ENCODE results near the gene SEMA6D.

Gene SEMA6D

GRCh38 chr15:47792231-47792630 is 74.9 kb downstream of the SEMA6D start:
- no peak for DNase-seq

GRCh38 chr15:47794252-47794914 is 77.1 kb downstream of the SEMA6D start:
- no peak for DNase-seq

- DNase-seq = no peak
These were observed 78.6 kb downstream of the SEMA6D start for GRCh38 chr15:47795864-47796263.

GRCh38 chr15:47796339-47796738 is 79.0 kb downstream of the SEMA6D start:
- DNase-seq = no peak

GRCh38 chr15:47796830-47797229 is 79.5 kb downstream of the SEMA6D start:
- no peak for DNase-seq

- no peak for DNase-seq
These were observed 84.2 kb downstream of the SEMA6D start for GRCh38 chr15:47801522-47801921.

GRCh38 chr15:47802216-47802615 is 84.9 kb downstream of the SEMA6D start:
- DNase-seq = no peak

- DNase-seq = no peak
These were observed 86.5 kb downstream of the SEMA6D start for GRCh38 chr15:47803767-47804166.

GRCh38 chr15:47804733-47805132 is 87.4 kb downstream of the SEMA6D start:
- no peak for DNase-seq

GRCh38 chr15:47806008-47806407 is 88.7 kb downstream of the SEMA6D start:
- DNase-seq = no peak

GRCh38 chr15:47811172-47811571 is 93.9 kb downstream of the SEMA6D start:
- no peak for DNase-seq

GRCh38 chr15:47812470-47812999 is 95.2 kb downstream of the SEMA6D start:
- no peak for DNase-seq

GRCh38 chr15:47813748-47814384 is 96.6 kb downstream of the SEMA6D start:
- DNase-seq = no peak

GRCh38 chr15:47814620-47815019 is 97.3 kb downstream of the SEMA6D start:
- no peak for DNase-seq

GRCh38 chr15:47817969-47818548 is 100.8 kb downstream of the SEMA6D start:
- DNase-seq = no peak

GRCh38 chr15:47819158-47819557 is 101.9 kb downstream of the SEMA6D start:
- DNase-seq = no peak

- no peak for DNase-seq
These were observed 102.9 kb downstream of the SEMA6D start for GRCh38 chr15:47820057-47820746.

GRCh38 chr15:47820747-47821319 is 103.5 kb downstream of the SEMA6D start:
- no peak for DNase-seq

GRCh38 chr15:47822048-47822447 is 104.7 kb downstream of the SEMA6D start:
- DNase-seq = no peak

Measured in effector CD4-positive, alpha-beta T cell (primary cell).